Adrenal gland (tissue), 5 donors: ENCODE data around the gene KCNH6.

Source experiments
- CTCF ChIP-seq, 6 experiments: fragments of 450-650 bp in 4 of 6; fragments of 200-600 bp in 2 of 6; sonication (generic) in 1 of 6; IDR thresholded peaks; 1 replicate in 5 of 6; 2 replicates in 1 of 6; pipeline versions ENCODE4 v1.5.1 to v1.8.0; 2016 to 2021; ENCODE audit warnings: antibody characterized with exemption in 6 of 6, mild to moderate bottlenecking in 2 of 6, moderate library complexity in 1 of 6
- POLR2A ChIP-seq, 2 donors: fragments of 450-650 bp; IDR thresholded peaks; one replicate each; pipeline ENCODE4 v1.6.1; 2017; ENCODE audit warnings: antibody characterized with exemption in 2 of 2, mild to moderate bottlenecking in 2 of 2, moderate library complexity in 1 of 2
- donor health status: DM: no; HTN: no; CAD: no.

DNA sequence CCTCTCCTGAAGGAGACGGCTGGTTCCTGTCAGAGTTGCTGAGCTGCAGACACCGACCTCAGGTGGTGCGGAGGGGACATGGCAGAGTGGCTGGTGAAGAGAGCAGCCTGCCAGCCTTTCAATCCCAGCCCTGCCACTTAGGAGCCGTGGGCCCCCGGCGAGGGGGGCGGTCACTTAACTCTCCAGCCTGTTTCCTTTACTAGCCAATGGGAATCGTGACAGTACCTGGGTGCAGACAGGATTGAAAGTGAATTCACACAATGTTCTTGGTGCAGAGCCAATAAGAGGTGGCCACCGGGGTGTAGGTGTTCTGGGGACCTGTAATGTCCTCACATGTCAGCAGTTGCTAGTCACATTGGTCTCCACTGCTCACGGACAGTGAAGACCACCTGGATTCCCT, 32.8 kb upstream of the KCNH6 start:
- no peak for TF ChIP-seq CTCF (IDR thresholded peaks at IDR 0.05)
- TF ChIP-seq POLR2A (IDR thresholded peaks at IDR 0.05) = no peak
